Epidermal melanocyte (primary cell): ENCODE results near the gene SLC25A21.

Source experiments
- DNase-seq: peaks from one replicate; pipeline ENCODE4 v3.0.0; 2011; ENCODE audit warnings: low spot score; ENCODE audit not compliant: insufficient read length

Gene SLC25A21

DNA sequence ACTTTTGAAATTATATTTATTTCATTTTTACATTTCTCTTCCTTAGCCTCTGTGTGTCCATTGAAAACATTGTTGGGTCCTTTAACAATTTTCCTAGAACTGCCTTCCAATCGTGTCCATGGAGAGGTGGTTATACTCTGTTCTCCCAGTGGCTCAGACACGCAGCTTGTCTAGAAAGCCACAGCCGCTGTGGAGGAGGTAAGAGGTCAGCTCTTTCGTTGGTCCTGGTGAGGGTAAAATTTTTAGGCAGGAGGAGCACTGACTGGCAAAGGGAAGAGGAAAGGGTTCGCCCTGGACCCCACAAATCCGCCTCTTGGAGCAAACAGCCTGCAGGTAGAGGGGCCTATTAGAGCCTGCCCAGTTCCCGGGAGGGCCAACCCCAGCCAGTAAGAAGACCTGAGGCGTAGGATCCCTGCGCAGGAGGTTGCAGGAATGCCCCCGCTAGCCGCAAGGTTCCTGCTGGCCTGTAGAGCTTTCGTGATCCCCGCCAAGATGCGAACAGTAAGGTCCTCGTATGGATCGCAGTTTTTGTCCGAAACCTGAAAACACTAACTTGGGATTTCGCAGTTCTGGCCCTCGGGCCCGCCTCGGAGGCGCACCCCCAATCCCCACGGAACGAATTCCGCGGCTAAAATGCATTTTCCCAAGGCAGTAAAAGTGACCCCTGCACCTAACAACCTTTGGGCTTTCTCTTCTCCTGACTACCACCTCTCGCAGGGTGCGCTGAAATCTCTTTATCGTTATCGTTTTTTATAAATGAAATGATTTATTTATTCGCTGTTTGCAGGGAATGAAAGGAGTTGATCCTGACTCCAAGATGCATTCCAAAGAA is 518.2 kb downstream of the SLC25A21 start:
- no peak for DNase-seq

- no peak for DNase-seq
These were observed 519.0 kb downstream of the SLC25A21 start for GRCh38 chr14:36653413-36653812.

- DNase-seq, result no peak
These were observed 519.7 kb downstream of the SLC25A21 start for GRCh38 chr14:36652542-36653201.

DNA sequence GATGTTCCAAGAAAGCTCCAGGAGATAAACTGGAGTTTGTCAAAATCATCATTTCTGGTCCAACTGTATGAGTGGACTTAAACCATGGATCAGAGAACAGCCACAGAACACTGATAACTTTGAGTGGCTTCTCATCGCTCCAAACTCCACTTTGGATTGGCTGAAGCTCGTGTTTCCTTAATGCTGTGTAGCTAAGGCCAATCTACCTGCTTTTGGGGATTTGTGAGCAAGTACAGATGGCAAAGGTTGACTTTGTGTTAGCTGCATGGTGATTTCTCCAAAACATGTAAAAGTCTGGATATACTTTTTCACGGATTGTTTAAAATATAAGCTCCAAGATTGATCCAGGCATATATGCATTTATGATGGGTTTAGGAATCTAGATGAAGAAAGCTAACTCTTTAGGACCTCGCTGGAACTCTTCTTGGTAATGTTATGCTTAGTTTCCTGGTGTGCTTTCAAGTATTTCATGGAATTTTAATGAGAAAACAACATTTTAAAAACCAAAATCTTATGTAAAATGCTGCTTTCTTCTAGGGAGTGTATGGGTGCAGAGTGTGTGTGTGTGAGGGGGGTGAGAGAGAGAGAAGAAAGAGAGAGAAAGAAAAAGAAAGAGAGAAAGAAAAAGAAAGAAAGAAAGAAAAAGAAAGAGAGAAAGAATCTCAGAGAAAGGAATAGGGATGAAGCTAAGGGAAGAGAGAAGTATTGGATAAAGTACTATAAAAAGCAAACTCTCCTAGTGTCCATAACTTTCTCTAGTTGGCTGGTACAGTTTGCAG is 522.3 kb downstream of the SLC25A21 start:
- no peak for DNase-seq

- no peak for DNase-seq
These were observed 524.3 kb downstream of the SLC25A21 start for GRCh38 chr14:36647824-36648753.

DNA sequence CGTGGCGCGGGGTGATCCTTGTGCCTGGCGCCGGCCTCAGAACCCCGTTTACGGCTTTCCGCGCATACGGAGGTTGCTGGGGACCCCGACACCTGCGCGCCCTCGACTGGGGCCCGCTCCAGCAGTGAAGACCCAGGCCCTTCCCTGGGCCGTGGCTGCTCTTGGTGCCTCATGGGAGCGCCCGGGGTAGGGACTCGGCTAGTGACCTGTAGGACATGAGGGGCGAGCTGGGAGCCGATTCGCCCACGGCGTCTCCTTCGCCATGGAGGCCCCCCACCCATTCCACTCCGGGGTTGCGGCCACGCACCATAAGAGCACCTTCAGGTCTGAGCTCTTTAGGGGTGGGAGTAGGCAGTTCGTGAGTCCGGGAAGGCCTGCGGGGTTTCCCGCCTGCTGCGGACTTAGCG is 525.0 kb downstream of the SLC25A21 start:
- no peak for DNase-seq

DNA sequence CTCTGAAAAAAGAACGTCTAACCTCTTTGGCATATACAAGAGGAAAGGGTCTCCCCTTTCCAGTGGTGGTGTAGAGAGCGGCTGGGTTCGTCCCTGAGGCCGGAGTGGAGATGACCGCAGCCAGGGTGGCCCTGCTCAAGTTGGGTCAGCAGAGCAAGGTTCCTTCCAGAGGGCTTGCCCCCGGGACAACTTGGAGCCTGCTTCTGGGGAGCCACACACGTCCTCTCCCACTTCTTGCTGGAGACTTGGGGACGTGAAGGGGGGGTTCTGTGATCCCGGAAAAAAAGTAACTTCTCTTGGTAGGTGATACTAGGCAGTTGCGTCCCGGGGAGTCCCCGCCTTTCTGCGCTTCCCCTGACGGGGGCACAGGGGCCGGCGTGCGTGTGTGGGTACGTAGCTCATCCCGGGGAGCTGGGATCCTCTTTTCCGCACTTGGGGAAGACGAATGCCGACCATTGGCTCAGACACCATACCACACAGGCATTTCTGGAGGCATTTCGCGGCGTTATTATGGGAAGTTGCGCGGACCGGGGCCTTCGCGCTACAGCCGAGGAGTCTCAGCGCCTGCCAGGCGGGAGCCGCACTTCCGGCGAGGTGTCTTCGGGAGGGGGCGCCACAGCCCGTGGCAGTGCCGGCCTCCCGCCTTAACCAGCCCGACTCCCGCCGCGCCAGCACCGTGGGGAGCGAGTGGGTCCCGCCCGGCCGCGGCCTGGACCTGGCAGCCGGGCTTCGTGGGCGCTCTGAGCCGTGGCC is 525.6 kb downstream of the SLC25A21 start:
- no peak for DNase-seq

GRCh38 chr14:36633580-36633979 is 538.8 kb downstream of the SLC25A21 start:
- no peak for DNase-seq
